Right lobe of liver (tissue), 6 donors: Measurements from ENCODE around the gene CLDN15. TPM values are rescaled to one million over a fixed set of nuclear protein-coding genes. Genes with fewer than 3 reads are reported as not detected.
A peak's percentile ranks its signal among the peaks of the same experiment; 100 is the strongest.
"Not testable (repeated sequence)": the region's sequence is repeated elsewhere in the genome, so short reads cannot be mapped to it uniquely, and the experiment has no call there.

Source experiments
- ATAC-seq, 4 donors: fragments of 200-7000 bp; cut with Tn5 transposase; one replicate each; pipeline ENCODE4 v1.9.1; 2020; ENCODE audit warnings: mild to moderate bottlenecking in 4 of 4, moderate library complexity in 4 of 4
- DNase-seq, 3 donors: peaks; one replicate each; pipeline ENCODE4 v3.0.0-alpha.2; 2020
- H3K27ac ChIP-seq, 3 donors: fragments of 200-600 bp; one replicate each; pipeline ENCODE4 v1.8.0; 2022
- H3K27me3 ChIP-seq, 2 donors: fragments of 200-600 bp; one replicate each; pipeline ENCODE4 v1.8.0; 2022
- H3K36me3 ChIP-seq, 4 donors: fragments of 200-600 bp; sonication (generic) in 1 of 4; one replicate each; pipeline versions ENCODE4 v1.5.1 to v1.8.0; 2017 to 2022; ENCODE audit warnings: control low read depth in 1 of 4
- H3K4me1 ChIP-seq, 4 donors: fragments of 200-600 bp; sonication (generic) in 1 of 4; one replicate each; pipeline versions ENCODE4 v1.5.1 to v1.8.0; 2017 to 2022; ENCODE audit warnings: control low read depth in 1 of 4
- H3K4me3 ChIP-seq, 3 donors: fragments of 200-600 bp; one replicate each; pipeline ENCODE4 v1.8.0; 2022
- H3K9me3 ChIP-seq, 4 donors: fragments of 200-600 bp; sonication (generic) in 1 of 4; one replicate each; pipeline versions ENCODE4 v1.5.1 to v1.8.0; 2017 to 2022; ENCODE audit warnings: control low read depth in 1 of 4
- POLR2A ChIP-seq: fragments of 450-650 bp; IDR thresholded peaks from one replicate; pipeline ENCODE4 v1.6.1; 2017; ENCODE audit warnings: antibody characterized with exemption, mild to moderate bottlenecking
- WGBS: methylation state at CpG from one replicate; pipeline ENCODE4 v1.1.6; 2018; ENCODE audit warnings: low coverage, low lambda C conversion rate; ENCODE audit not compliant: insufficient coverage; ENCODE audit errors: missing lambda C conversion rate; 5-methylcytosine and 5-hydroxymethylcytosine counted together
- intact Hi-C, 2 donors: fragments of 100-400 bp; cut with DNase I; formaldehyde crosslinking; loops; one replicate each; pipeline versions ENCODE4 v1.11.2 to v1.14.1; 2022
- long read RNA-seq: library from polyadenylated mRNA; unstranded; transcript quantifications from one replicate; pipeline ENCODE4 v2.0.0, GENCODE V29; 2019
- total RNA-seq, 6 experiments: library from RNA; depleted of rRNA in 2 of 6; stranded (reverse); fragments of >200 nt in 2 of 6; fragmentation: NEBNext Ultra II Directional in 3 of 6; extraction: Animal tissue kit (Norgen Biotek cat#: 25700) in 3 of 6; gene quantifications; one replicate each; pipeline versions ENCODE4 v1.1.0 to v1.2.4, GENCODE V29; 2016 to 2023
- TF ChIP-seq, protein P1 (sequence below), 4 donors: fragments of 200-600 bp in 3 of 4; fragments of 450-650 bp in 1 of 4; IDR thresholded peaks; one replicate each; pipeline versions ENCODE4 v1.5.1 to v1.8.0; 2016 to 2022; ENCODE audit warnings: antibody characterized with exemption in 4 of 4, mild to moderate bottlenecking in 2 of 4
- donor health status: DM: no; HTN: yes; CAD: no.
- donor health status: DM: no; HTN: no; CAD: no.
- donor health status: DM: no; HTN: no; CAD: no.
- donor health status: DM: no; HTN: yes; CAD: no.
- donor health status: DM: no; HTN: yes; CAD: no.

The CLDN15 gene, protein sequence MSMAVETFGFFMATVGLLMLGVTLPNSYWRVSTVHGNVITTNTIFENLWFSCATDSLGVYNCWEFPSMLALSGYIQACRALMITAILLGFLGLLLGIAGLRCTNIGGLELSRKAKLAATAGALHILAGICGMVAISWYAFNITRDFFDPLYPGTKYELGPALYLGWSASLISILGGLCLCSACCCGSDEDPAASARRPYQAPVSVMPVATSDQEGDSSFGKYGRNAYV
- total RNA-seq, result 10 to 100 TPM in 2 of 6 experiments, 1 to 10 TPM in 4; 5.9 to 10.8 (median 9.2) TPM
- long read RNA-seq, partial matches to known transcripts, result 3 of 4 reads
- long read RNA-seq, other reads (novel, unspliced or antisense), result 0 of 4 reads

DNA sequence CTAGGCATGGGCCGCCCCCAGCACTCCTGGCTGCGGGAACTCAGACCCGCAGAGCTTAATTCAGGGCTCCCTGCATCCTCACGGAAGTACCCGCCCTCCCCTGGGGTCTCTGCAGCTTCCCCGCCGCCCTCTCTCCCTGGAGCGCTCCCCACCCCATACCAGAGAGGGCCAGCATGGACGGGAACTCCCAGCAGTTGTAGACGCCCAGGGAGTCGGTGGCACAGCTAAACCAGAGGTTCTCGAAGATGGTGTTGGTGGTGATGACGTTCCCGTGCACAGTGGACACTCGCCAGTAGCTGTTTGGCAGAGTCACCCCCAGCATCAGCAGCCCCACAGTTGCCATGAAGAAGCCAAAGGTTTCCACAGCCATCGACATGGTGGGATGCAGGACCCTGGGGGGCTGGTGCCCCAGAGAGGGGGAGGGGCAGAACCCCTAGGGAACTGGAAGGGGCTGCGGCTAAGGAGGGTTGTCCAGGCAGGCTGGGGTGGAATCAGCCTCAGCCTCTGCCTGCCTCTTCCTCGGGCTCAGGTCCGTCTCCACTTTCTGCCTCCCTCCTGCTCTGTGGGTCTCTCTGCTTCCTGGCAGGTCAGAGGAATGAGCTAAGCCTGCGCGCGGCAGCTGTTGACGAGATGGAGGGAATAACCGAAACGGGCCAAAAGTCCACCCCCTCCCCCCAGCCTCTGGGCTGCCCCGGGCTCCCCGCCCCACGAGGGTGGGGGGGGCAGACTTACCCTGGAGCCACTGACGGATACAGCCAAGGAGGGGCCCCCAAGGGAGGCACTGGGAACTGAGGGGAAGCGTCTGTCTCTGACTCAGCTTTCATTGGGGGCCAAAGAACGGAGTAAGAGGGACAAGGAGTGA lies at the start of gene CLDN15:
TSS of gene CLDN15 (minus strand) at position 597 of the 862 bp plus-strand sequence. CDS start at position 376, 221 bp downstream.
- Histone ChIP-seq H3K27me3 (no peaks in the 10 kb centered on the region), H3K27ac (peak within 1 kb of the TSS; percentile 79 to 97 (median 81)), H3K4me1 (peaks cover 0 to 23% (median 11%) of the 10 kb centered on the region in 4 donors), H3K36me3 (peaks cover 0 to 17% (median 6%) of the 10 kb centered on the region in 4 donors), H3K9me3 (no peaks in the 10 kb centered on the region), H3K4me3 (no peak within 1 kb of the TSS)
- DNase-seq, result peak; percentile 84 to 89 (median 88)
- TF ChIP-seq, protein P1, sequence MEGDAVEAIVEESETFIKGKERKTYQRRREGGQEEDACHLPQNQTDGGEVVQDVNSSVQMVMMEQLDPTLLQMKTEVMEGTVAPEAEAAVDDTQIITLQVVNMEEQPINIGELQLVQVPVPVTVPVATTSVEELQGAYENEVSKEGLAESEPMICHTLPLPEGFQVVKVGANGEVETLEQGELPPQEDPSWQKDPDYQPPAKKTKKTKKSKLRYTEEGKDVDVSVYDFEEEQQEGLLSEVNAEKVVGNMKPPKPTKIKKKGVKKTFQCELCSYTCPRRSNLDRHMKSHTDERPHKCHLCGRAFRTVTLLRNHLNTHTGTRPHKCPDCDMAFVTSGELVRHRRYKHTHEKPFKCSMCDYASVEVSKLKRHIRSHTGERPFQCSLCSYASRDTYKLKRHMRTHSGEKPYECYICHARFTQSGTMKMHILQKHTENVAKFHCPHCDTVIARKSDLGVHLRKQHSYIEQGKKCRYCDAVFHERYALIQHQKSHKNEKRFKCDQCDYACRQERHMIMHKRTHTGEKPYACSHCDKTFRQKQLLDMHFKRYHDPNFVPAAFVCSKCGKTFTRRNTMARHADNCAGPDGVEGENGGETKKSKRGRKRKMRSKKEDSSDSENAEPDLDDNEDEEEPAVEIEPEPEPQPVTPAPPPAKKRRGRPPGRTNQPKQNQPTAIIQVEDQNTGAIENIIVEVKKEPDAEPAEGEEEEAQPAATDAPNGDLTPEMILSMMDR (IDR thresholded peaks at IDR 0.05), result no peak
- TF ChIP-seq POLR2A, result peak; percentile 65
- intact Hi-C loops, result no loop called here
- WGBS, result 21% methylated on average over 13 of the region's 31 CpGs
- peak; percentile 79 to 85 (median 83) for ATAC-seq

DNA sequence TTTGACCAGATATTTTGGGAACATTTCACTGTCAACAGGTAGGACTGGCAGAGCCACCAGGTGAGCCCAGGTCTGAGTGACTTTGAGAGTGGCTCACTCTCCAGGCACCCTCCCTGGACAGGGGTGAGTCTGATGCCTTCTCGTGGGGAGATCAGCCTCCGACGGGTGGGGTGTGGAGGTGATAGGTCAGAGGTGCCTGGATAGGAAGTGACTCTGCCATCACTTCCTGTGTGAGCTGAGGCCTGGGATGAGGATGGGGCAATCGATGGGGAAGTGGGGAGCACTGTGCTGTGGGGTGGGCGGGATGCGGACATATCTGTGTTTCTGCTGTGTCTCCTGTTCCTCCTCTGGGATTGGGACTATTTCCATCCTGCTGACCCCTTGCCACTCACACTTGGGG lies 49.4 kb upstream of the CLDN15 start:
- no peaks in the 10 kb centered on the region for H3K9me3 ChIP-seq
- peak overlapping the region in 2 of 3 donors; percentile 72 to 88 for H3K27ac ChIP-seq
- intact Hi-C loops, result loop anchor here in 1 of 2 donors (10.0 kb wide), 1 partner anchor 122 kb away; the partner anchor contains the start of gene VGF
- DNase-seq, result no peak
- H3K4me3 ChIP-seq, result peak overlapping the region in 1 of 3 donors; percentile 10
- H3K4me1 ChIP-seq, result peaks cover 0 to 41% (median 6%) of the 10 kb centered on the region in 4 donors
- 13% methylated on average over 3 of the region's 6 CpGs for WGBS
- TF ChIP-seq, protein P1 (IDR thresholded peaks at IDR 0.05), result no peak
- TF ChIP-seq POLR2A, result no peak
- H3K36me3 ChIP-seq, result peaks cover 0 to under 1% (median 0%) of the 10 kb centered on the region in 4 donors
- ATAC-seq, result peak in 1 of 4 donors; percentile 18
- no peaks in the 10 kb centered on the region for H3K27me3 ChIP-seq

GRCh38 chr7:101285880-101286279 lies 48.3 kb upstream of the CLDN15 start:
- DNase-seq (peak; percentile 81 to 94 (median 90)), ATAC-seq (peak; percentile 64 to 68 (median 66))
- Histone ChIP-seq H3K27ac (peak overlapping the region in 2 of 3 donors; percentile 52 to 72), H3K4me1 (peaks cover 0 to 41% (median 6%) of the 10 kb centered on the region in 4 donors)
- not testable (repeated sequence) for H3K9me3 ChIP-seq, H3K27me3 ChIP-seq, H3K4me3 ChIP-seq, H3K36me3 ChIP-seq
- 21% methylated on average over 3 of the region's 3 CpGs for WGBS
- intact Hi-C loops, result loop anchor here in 1 of 2 donors (10.0 kb wide), 1 partner anchor 121 kb away; the partner anchor contains the start of gene VGF

DNA sequence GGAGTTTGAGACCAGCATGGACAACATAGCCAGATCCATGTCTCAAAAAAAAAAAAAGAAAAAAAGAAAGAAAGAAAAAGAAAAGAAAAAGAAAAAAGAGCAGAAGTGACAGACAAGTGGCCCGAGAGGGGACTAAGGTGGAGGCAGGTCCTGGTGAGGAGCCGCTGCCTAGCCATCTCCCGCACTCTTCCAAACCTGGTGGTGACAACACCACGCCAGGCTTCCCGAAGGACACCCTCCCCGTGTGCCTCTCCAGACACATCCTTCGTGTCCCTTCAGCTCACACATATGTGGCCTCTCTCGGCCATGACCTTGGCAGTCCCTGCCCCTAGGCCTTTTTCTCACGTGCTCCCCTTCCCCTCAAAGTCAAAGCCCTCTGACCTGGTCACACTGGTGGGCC lies 47.6 kb upstream of the CLDN15 start:
- peaks cover 0 to 12% (median 3%) of the 10 kb centered on the region in 4 donors for H3K36me3 ChIP-seq
- H3K4me1 ChIP-seq, result peaks cover 0 to 40% (median 6%) of the 10 kb centered on the region in 4 donors
- intact Hi-C loops, result loop anchor here in 1 of 2 donors (10.0 kb wide), 1 partner anchor 120 kb away; the partner anchor contains the start of gene VGF
- DNase-seq (no peak), ATAC-seq (no peak)
- H3K9me3 ChIP-seq, result no peaks in the 10 kb centered on the region
- no peak overlapping the region for H3K4me3 ChIP-seq
- no peaks in the 10 kb centered on the region for H3K27me3 ChIP-seq
- 29% methylated on average over 4 of the region's 9 CpGs for WGBS
- peak overlapping the region in 2 of 3 donors; percentile 23 to 72 for H3K27ac ChIP-seq
- TF ChIP-seq POLR2A, result no peak
- TF ChIP-seq, protein P1 (IDR thresholded peaks at IDR 0.05), result no peak

DNA sequence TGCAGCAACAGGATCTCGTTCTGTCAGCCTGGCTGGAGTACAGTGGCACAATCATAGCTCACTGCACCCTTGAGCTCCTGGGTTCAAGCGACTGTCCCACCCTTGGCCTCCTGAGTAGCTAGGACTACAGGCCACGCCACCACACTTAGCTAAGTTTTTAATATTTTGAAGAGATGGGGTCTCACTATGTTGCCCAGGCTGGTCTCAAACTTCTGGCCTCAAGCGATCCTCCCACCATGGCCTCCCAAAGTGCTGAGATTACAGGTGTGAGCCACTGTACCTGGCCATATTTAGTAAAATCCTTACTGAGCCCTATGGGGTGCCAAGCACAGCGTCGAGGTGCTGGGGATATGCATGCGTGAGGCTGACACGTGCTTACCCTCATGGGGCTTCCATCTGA lies 43.3 kb upstream of the CLDN15 start:
- intact Hi-C loops, result loop anchor here in 1 of 2 donors (10.0 kb wide), 1 partner anchor 116 kb away; the partner anchor contains the start of gene VGF
- WGBS, result 84% methylated on average over 8 of the region's 8 CpGs

More for the DNA sequence above, 43.3 kb upstream of the CLDN15 start:
- Histone ChIP-seq H3K36me3 (peaks cover 0 to 25% (median 9%) of the 10 kb centered on the region in 4 donors), H3K4me1 (peaks cover 0 to 16% (median 6%) of the 10 kb centered on the region in 4 donors)
- not testable (repeated sequence) for H3K27me3 ChIP-seq, H3K27ac ChIP-seq, H3K4me3 ChIP-seq, DNase-seq, H3K9me3 ChIP-seq, ATAC-seq
